Nephron (organoid): ENCODE measurements around the gene CRYBG3.
"Not testable (repeated sequence)": the region's sequence is repeated elsewhere in the genome, so short reads cannot be mapped to it uniquely, and the experiment has no call there.

Experiments
- H3K27ac Mint-ChIP-seq, 3 experiments: 2 replicates each; pipeline ENCODE4 v1.8.0; 2020; ENCODE audit warnings: mixed read lengths in 3 of 3, mild to moderate bottlenecking in 2 of 3, moderate library complexity in 1 of 3
- H3K27me3 Mint-ChIP-seq: 2 replicates; pipeline ENCODE4 v1.8.0; 2021; ENCODE audit warnings: low read depth, mild to moderate bottlenecking, moderate library complexity, mixed read lengths
- H3K36me3 Mint-ChIP-seq: 2 replicates; pipeline ENCODE4 v1.8.0; 2020; ENCODE audit warnings: low read depth, mixed read lengths
- H3K4me1 Mint-ChIP-seq: 2 replicates; pipeline ENCODE4 v1.8.0; 2020; ENCODE audit warnings: mixed read lengths
- H3K4me3 Mint-ChIP-seq, 3 experiments: 2 replicates each; pipeline ENCODE4 v1.8.0; 2020; ENCODE audit warnings: mild to moderate bottlenecking in 3 of 3, mixed read lengths in 3 of 3, moderate library complexity in 2 of 3
- H3K9me3 Mint-ChIP-seq: 2 replicates; pipeline ENCODE4 v1.8.0; 2020; ENCODE audit warnings: mixed read lengths
- CTCF ChIP-seq, 3 experiments: fragments of 200-600 bp; sonication (generic); IDR thresholded peaks; one replicate each; pipeline ENCODE4 v1.5.0; 2021; ENCODE audit warnings: antibody characterized with exemption in 3 of 3; ENCODE audit not compliant: unreplicated experiment in 3 of 3

Gene CRYBG3

GRCh38 chr3:97829198-97829597 is 7.4 kb downstream of the CRYBG3 start:
- peaks cover 8% of the 10 kb centered on the region for H3K36me3 Mint-ChIP-seq
- H3K4me1 Mint-ChIP-seq: peaks cover 21% of the 10 kb centered on the region
- H3K27ac Mint-ChIP-seq: no peak overlapping the region
- TF ChIP-seq CTCF (IDR thresholded peaks at IDR 0.05; ENCODE audit: unreplicated experiment in 3 of 3): no peak
- H3K4me3 Mint-ChIP-seq: no peak overlapping the region
- H3K9me3 Mint-ChIP-seq: no peaks in the 10 kb centered on the region
- H3K27me3 Mint-ChIP-seq: peaks cover 3% of the 10 kb centered on the region

- Mint-ChIP-seq H3K4me1 (peaks cover 10% of the 10 kb centered on the region), H3K27me3 (peaks cover 1% of the 10 kb centered on the region), H3K9me3 (no peaks in the 10 kb centered on the region), H3K27ac (no peak overlapping the region), H3K36me3 (peaks cover 8% of the 10 kb centered on the region), H3K4me3 (no peak overlapping the region)
- no peak for TF ChIP-seq CTCF (IDR thresholded peaks at IDR 0.05; ENCODE audit: unreplicated experiment in 3 of 3)
These were observed 8.8 kb downstream of the CRYBG3 start for GRCh38 chr3:97830638-97831037.

- Mint-ChIP-seq H3K27me3 (no peaks in the 10 kb centered on the region), H3K27ac (no peak overlapping the region), H3K4me3 (no peak overlapping the region), H3K36me3 (peaks cover 8% of the 10 kb centered on the region), H3K9me3 (no peaks in the 10 kb centered on the region), H3K4me1 (peaks cover 10% of the 10 kb centered on the region)
- TF ChIP-seq CTCF (IDR thresholded peaks at IDR 0.05; ENCODE audit: unreplicated experiment in 3 of 3): no peak
These were observed 9.3 kb downstream of the CRYBG3 start for GRCh38 chr3:97831140-97831539.

GRCh38 chr3:97833184-97833583 is 11.4 kb downstream of the CRYBG3 start:
- H3K9me3 Mint-ChIP-seq, H3K36me3 Mint-ChIP-seq, H3K4me3 Mint-ChIP-seq, H3K27ac Mint-ChIP-seq, H3K27me3 Mint-ChIP-seq: not testable (repeated sequence)
- peaks cover 10% of the 10 kb centered on the region for H3K4me1 Mint-ChIP-seq

GRCh38 chr3:97835761-97836160 is 13.9 kb downstream of the CRYBG3 start:
- peaks cover 8% of the 10 kb centered on the region for H3K36me3 Mint-ChIP-seq

GRCh38 chr3:97838393-97838792 is 16.6 kb downstream of the CRYBG3 start:
- TF ChIP-seq CTCF (IDR thresholded peaks at IDR 0.05; ENCODE audit: unreplicated experiment in 3 of 3): no peak
- no peaks in the 10 kb centered on the region for H3K9me3 Mint-ChIP-seq
- no peaks in the 10 kb centered on the region for H3K4me1 Mint-ChIP-seq
- H3K36me3 Mint-ChIP-seq: no peaks in the 10 kb centered on the region
- H3K27ac Mint-ChIP-seq: no peak overlapping the region
- H3K4me3 Mint-ChIP-seq: no peak overlapping the region
- no peaks in the 10 kb centered on the region for H3K27me3 Mint-ChIP-seq

More at GRCh38 chr3:97835761-97836160, 13.9 kb downstream of the CRYBG3 start:
- Mint-ChIP-seq H3K27ac (no peak overlapping the region), H3K4me3 (no peak overlapping the region), H3K27me3 (no peaks in the 10 kb centered on the region), H3K4me1 (peaks cover 1% of the 10 kb centered on the region), H3K9me3 (no peaks in the 10 kb centered on the region)
- no peak for TF ChIP-seq CTCF (IDR thresholded peaks at IDR 0.05; ENCODE audit: unreplicated experiment in 3 of 3)
